HG02763 (cell line): ENCODE measurements around the gene GFM1.

Experiments used
- ATAC-seq: cut with Tn5 transposase; IDR thresholded peaks from one replicate; pipeline ENCODE4 v1.9.1; 2021; ENCODE audit warnings: mild to moderate bottlenecking, moderate library complexity; ENCODE audit not compliant: unreplicated experiment

The GFM1 gene

DNA sequence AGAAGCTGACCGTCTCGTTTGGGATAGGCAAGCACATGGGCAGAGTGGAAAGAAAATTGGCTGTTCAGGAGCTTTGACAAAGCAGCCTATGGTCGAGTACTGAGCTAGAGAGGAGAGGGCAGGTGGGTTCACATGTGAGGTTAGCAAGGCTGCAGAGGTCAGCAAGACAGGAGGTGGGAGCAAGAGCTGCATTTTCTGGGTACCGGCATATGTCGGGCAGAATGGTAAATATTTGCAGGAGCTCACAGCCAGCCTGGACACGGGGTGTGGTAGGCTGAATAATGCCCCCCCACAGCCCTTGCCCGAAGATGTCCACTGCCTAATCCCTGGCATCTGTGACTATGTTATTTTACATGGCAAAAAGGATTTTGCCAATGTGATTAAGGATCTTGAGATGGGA is 79.7 kb downstream of the GFM1 start:
- ATAC-seq: no peak

DNA sequence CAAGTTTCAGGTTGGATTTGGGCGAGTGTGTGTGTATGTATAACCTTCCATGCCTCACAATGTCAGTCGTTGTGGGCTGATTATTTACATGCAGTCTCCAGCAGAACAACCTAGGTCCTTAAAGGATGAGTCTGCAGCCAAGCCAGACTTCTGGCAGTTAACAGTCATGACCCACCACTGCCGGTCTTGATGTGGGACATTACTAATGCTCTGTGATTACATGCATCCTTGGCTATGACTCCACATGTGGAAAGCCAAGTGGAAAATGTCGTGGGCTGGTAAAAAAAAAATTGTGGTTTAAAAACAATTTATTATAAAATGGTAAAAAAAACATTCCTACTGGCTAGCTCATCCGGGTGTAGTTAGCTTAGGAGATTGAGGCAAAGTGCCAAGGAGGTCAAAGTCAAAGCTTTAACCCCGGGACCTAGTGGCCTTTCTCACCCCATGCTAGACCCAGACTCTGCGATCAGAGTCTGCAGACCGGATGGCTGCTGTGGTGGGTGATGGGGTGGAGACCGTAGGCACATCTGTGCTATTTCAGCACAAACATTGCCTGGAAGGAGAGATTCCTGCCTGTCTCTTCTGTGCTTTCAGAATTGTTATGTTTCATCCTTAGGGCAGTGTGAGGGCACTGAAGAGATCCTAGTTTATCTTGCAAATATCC is 81.2 kb downstream of the GFM1 start:
- no peak for ATAC-seq

DNA sequence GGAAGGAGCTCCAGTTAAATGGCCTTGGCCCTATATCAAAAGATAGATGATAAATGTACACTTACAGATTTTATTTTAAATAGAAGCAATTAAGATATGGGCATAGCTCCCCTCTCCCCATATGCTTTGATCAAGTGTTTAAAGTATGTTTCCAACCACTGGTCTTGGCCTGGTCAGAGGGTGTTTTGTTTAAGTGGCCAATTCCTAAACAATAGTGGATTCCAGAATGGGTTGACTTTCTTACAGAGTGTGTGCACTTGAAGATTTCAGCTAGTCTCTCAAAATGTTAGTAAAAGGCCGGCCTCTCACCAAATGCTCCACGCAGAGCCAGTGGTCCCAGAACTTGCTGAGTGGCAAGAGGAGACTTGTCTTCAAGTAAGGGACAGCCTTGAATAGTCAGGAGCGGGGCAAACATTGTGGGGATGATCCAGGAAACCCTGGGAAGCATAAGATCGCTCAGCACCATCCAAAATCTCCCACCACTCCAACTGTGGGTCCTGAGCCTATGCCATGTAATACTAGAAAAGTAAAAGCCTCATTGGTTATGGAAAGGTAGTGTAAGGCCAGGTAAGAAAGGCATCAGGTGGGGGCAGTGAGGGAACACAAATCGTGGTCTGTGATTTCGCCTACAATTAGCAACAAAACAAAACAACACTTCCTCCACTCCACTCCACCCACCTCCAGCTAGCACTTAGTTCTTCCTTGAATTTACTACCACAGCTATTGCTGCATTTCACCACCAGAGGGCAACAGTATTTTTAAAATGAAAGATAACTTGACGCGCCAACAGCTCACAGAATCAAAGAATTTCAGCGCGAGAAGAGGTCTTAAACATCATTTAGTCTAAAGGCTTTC is 83.1 kb downstream of the GFM1 start:
- peak; percentile 43 for ATAC-seq

DNA sequence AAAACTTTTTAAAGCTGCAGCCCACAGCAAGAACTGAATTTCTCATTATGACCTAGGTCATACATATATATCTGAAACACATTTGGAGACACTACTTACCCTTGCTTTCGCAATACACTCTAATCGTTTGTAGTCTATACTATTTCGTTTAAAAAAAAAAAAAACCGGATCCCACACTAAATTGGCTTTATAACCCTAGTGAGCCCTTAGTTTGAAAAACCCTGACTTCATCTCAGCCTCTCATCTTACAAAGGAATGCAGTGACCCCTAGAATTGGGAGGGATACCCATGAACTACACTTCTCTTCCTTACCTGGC is 83.7 kb downstream of the GFM1 start:
- no peak for ATAC-seq

DNA sequence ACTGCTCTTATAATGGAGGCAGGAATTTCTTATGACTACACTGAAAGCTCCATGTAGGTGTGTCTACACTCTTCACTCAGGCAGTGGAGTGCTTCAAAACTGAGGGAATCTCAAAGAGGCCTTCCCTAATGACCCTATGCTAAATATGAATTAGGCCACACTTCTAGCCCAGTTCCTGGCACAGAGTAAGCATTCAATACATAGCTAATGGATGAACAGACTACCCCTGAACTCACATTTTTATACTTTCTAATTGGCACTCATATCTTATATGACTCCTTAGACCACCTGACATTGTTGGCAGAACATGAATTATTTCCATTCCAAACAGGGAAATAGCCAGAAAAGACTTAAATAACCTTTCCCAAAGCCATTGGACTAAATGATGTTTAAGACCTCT is 84.5 kb downstream of the GFM1 start:
- ATAC-seq: no peak

DNA sequence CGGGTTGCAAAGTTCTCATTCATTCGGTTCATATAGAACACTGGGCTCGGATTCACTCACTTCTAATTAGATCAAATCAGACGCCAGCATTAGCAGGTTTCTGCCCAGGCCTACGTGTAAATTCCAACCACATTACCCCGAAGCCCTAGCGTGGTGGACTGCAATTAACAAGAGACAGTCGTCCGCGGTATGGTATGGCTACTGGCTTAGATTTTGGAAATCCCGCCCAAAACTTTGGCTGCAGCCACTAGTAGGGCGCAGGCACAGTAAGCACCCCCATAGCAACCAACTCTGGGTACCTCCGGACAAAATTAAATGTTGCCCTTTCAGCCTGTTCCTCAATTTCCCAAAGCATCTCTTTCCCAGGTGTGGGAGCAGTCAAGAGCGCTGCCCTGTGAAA is 87.2 kb downstream of the GFM1 start:
- ATAC-seq: no peak

DNA sequence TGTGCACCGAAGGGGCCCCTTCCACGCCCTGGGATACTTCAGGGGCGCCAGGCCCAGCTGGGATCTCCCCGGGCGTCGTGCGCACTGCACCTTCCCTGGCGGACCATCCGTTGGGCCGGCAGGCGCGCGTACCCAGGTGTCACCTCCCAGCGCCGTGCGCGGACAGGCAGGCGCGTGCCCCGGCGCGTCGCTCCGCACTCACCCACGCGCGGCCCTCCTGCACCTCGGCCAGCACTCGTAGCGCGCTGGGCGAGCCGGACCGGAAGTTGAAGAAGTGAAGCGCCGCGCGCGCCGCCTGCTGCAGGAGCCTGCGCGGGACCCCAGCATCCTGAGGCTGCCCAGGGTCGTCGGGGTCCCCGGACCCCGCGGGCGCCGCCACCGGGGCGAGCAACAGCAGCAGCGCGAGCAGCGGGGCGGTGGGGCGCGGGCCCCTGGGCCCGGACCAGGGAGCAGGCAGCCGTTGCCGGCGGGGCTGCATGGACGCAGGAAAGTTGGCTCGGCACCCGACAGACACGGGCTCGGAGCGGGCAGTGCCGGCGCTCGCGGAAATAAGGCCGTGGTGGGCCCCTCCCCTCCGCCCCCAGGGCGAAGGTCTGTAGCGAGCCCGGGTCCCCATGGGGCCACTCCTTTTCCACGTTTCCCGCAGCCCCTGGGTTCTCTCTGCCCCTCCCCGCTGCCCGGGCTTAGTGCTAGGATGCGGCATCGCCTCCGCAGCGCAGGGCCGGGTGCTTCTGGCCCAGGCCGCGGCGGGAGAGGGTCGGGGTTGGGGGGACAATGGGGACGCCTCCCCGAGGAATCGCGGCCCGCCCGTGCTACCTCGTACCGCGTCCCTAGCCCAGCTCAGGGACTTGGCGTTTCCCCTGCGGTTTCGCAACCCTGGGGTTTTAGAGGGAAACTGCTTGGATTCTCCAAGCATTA is 87.9 kb downstream of the GFM1 start, which contains the start of gene RARRES1:
Gene RARRES1, minus strand, starts transcription at position 520 of the 918 bp plus-strand sequence. Its CDS starts 42 bp downstream, at position 478.
- peak; percentile 73 for ATAC-seq

DNA sequence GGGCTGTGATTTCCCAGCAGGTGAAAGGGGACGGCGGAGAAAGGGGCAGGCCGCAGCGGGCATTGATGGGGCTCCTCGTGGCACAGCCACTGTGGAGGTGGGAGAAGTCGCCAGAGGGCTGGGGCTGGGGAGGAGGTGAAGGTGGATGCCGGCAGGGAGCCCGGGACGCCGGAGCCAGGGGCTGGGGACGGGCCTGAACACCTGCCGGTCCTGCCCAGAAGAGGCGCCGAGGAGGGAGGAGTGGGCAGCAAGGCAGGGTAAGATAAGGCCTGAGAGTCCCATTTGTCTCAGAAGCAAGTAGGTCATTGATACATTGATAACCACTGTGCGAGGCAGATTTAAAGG is 88.5 kb downstream of the GFM1 start:
- ATAC-seq: no peak

DNA sequence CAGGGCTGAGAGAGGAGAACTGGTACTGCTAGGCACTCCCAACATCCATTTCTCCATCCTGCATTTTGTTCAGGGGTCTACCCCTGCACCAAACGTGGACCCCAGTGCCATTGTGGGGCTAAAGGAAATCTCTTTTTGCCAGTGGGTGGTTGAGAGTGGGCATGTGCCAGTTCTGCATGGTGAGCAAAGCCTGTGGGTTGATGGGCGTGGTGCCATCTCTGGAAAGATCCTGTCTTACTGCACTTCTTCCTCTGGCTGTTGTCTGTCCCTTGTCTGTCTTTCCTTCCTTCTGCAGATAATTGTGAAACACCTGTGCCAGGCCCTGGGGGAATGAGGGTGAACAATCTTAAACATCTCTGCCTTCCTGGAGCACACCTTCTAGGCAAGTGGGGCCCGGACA is 89.3 kb downstream of the GFM1 start:
- no peak for ATAC-seq

DNA sequence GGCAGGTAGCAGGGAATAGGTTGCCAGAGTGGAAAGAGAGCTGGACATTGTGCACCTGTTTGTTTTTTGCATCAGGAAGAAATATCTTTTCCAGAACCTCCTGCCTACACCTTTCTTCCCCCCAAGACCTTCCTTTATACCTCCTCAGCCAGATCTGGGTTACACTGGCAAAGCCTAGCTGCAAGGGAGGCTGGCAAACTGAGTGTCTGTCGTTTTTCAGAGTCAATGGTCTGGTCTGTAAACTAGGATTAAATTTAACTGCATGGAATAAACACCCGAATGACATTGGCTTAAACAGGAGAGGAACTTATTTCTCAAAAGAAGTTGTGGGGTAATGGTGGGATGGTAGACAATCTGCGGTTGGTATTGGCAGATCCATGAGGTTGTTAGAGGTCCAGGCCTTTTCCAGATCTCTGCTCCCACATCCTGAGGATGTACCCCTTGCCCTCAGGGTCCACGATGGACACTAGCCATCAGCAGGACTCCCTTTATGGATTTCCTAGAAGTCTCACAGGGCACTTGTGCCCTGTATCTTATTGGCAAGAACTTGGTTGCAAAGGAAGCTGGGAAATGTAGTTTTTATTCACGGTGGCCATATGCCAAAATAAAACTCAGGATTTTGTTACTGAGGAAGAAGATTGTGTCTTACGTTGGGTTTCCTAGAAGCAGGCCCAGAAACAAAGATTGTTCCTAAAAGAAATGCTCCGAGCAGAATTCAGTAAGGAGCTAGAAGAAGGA is 91.1 kb downstream of the GFM1 start:
- no peak for ATAC-seq

DNA sequence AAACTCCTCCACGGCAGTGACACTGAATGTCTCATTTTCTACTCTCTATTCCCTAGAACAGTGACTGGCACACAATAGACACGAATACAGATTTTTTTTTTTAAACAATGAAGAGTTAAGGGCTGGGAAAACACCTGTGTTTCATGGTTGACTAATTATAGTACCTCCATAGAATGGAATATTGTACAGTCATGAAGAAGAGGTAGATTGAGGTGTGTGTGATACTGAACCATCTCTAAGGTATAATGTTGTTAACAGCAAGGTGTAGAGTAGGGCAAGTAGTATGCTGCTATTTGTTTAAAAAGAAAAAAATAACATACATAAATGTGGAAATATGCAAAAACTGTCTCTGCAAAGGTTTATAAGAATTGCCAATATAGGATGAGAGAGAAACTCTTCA is 93.1 kb downstream of the GFM1 start:
- no peak for ATAC-seq

DNA sequence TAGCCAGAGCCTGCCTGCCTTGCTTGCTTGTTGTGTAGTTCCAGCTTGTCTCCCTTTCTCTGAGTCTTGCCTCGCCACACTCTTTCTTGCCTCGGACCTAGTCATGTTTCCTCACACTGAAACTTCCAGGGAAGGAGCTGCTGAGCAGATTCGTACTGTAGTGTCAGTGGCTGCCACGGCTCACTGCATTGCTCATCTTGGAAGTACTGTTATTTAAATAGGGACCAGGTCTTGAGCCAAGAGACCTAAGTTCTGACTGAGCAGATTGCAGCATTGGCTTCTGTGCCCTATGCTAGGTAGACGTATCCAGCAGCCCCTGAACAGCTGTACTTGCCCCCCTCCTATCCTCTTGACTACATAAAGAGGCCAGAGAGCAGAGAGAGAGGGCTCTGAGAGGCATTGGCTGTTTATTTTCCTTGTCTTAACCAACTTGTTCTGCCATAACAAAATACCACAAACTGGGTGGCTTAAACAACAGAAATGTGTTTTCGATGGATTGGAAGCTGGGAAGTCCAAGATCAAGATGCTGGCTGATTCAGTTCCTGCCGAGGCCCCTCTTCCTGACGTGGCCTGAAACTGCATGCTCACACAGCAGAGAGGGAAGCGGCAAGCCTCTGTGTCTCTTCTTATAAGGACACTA is 93.8 kb downstream of the GFM1 start:
- no peak for ATAC-seq

DNA sequence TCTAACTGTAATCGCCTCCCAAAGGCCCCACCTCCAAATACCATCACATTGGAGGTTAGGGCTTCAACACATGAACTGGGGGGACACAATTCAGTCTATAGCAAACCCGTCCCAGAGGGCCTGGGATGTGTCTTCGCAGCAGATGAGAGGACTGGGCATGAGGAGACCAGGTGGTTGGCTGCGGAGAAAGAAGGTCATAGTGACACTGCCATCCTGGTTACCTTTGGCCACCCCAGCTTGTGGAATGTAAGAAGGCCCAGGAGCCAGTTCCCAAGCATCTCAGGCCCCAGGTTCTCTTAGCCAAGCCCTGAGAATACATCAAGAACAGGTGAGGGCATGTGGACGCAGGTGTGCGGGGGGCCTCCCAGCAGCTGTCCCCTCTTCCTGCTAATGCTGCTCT is 94.3 kb downstream of the GFM1 start:
- ATAC-seq: no peak

DNA sequence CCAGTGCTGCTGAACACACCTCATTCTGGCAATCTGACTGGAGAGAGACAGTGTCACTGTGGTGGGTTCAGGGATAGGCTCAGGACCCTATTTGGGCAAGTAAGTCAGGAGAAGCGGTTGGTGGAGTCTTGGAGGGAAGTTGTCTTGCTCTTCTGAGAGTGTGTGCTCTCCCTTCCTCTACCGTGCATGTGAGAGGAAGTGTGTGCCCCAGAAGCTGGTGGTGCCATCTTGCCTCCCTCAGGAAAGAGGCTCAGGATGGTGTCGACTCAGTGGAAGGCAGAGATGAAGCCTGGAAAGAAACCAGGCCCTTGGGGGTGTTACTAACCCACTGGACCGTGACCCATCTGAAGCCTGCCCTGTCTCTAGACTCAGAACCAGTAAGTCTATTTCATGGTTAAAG is 94.8 kb downstream of the GFM1 start:
- no peak for ATAC-seq

DNA sequence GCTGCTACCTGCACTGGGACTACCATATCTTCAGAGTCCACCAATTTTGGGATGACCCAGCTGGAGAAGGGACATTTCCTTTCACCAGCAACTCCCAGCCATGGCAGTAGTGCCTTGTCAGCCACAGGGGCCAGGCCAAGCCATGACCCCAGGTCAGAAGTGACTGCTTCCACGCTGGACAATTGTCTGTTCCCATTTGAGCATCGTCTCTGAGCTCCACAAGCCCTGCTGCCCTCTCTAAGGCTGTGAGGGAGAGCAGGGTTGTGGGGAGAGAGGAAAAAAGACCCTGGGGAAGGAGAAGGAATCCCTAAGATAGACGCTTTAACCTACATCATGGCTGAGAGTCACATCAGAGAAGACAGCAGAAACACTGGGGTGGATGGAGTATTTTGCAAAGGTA is 95.3 kb downstream of the GFM1 start:
- ATAC-seq: no peak
